ENCODE results near the gene SP110. TPM values are rescaled to one million over a fixed set of nuclear protein-coding genes. Genes with fewer than 3 reads are reported as not detected.

SP110 gene
- total and polyA plus RNA-seq, 8 donors, result 4.3 to 13.7 (median 7.8) TPM

- intact Hi-C loops (cut with DNase I), result loop anchor here in 1 of 3 donors (10.0 kb wide), 1 partner anchor 148 kb away; no protein-coding TSS in a partner anchor
- no peaks in the 10 kb centered on the region for H3K4me1 ChIP-seq
- no peak for DNase-seq
These were observed 67.5 kb downstream of the SP110 start for GRCh38 chr2:230152334-230152733.

GRCh38 chr2:230144355-230144754, 75.4 kb downstream of the SP110 start:
- H3K36me3 ChIP-seq, result no peaks in the 10 kb centered on the region
- H3K27ac ChIP-seq, result no peak overlapping the region
- TF ChIP-seq, protein P1, sequence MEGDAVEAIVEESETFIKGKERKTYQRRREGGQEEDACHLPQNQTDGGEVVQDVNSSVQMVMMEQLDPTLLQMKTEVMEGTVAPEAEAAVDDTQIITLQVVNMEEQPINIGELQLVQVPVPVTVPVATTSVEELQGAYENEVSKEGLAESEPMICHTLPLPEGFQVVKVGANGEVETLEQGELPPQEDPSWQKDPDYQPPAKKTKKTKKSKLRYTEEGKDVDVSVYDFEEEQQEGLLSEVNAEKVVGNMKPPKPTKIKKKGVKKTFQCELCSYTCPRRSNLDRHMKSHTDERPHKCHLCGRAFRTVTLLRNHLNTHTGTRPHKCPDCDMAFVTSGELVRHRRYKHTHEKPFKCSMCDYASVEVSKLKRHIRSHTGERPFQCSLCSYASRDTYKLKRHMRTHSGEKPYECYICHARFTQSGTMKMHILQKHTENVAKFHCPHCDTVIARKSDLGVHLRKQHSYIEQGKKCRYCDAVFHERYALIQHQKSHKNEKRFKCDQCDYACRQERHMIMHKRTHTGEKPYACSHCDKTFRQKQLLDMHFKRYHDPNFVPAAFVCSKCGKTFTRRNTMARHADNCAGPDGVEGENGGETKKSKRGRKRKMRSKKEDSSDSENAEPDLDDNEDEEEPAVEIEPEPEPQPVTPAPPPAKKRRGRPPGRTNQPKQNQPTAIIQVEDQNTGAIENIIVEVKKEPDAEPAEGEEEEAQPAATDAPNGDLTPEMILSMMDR (IDR thresholded peaks at IDR 0.05), result no peak
- ATAC-seq (no peak), FAIRE-seq (no peak), DNase-seq (no peak)
- intact Hi-C loops (cut with DNase I), result no loop called here
- H3K9me3 ChIP-seq, result no peaks in the 10 kb centered on the region
- H3K27me3 ChIP-seq, result no peaks in the 10 kb centered on the region
- H3K4me3 ChIP-seq, result no peak overlapping the region
- WGBS, 2 donors, result 53 to 61% methylated on average over 1 of the region's 1 CpG
- H3K4me1 ChIP-seq, result no peaks in the 10 kb centered on the region

More at GRCh38 chr2:230152334-230152733, 67.5 kb downstream of the SP110 start:
- H3K36me3 ChIP-seq, result no peaks in the 10 kb centered on the region
- FAIRE-seq, result no peak
- no peak overlapping the region for H3K4me3 ChIP-seq
- no peaks in the 10 kb centered on the region for H3K9me3 ChIP-seq
- no peaks in the 10 kb centered on the region for H3K27me3 ChIP-seq
- WGBS, 2 donors, result 89 to 94% methylated on average over 2 of the region's 2 CpGs
- ATAC-seq, result no peak
- H3K27ac ChIP-seq, result no peak overlapping the region
- TF ChIP-seq, protein P1 (IDR thresholded peaks at IDR 0.05), result no peak

DNA sequence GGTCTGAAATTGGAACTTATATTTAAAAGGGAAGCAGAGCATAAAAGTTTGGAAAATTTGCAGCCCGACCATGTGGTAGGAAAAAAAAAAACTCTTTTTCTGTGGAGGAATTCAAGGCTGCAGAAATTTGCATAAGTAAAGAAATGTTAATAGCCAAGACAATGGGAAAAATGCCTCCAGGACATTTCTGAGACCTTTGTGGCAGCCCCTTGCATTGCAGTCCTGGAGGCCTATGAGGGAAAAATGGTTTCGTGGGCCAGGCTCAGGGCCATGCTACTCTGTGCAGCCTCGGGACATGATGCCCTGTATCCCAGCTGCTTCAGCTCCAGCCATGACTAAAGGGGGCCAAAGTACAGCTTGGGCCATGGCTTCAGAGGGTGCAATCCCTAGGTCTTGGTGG, 79.1 kb downstream of the SP110 start:
- TF ChIP-seq, protein P1 (IDR thresholded peaks at IDR 0.05), result no peak
- no peaks in the 10 kb centered on the region for H3K36me3 ChIP-seq
- no peak overlapping the region for H3K4me3 ChIP-seq
- 82 to 88% methylated on average over 3 of the region's 3 CpGs for WGBS, 2 donors
- H3K27me3 ChIP-seq, result no peaks in the 10 kb centered on the region
- ATAC-seq, result no peak
- H3K9me3 ChIP-seq, result no peaks in the 10 kb centered on the region
- intact Hi-C loops (cut with DNase I), result no loop called here
- no peak for FAIRE-seq
- DNase-seq, result no peak
- H3K4me1 ChIP-seq, result no peaks in the 10 kb centered on the region
- no peak overlapping the region for H3K27ac ChIP-seq

- intact Hi-C loops (cut with DNase I), result no loop called here
- 90 to 94% methylated on average over 1 of the region's 1 CpG for WGBS, 2 donors
These were observed 81.8 kb downstream of the SP110 start for GRCh38 chr2:230137902-230138539.

DNA sequence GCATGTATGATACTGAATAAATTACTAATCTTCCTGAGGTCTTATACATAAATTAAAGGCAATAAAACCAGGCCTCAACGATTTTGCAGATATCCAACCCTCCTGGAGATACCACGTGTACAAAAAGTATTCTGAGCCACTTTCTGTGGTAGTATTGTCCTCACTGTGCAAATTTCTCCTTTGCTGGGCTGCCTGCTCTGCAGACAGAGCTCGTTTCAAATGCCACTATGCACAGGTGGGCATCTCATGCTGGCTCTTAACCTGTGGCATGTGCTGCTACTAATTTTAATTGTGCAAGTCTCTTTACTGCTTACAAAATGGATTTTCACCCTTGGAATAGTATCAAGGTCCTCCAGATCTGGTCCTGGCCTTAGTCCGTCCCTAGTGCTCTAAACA, 84.7 kb downstream of the SP110 start:
- WGBS, 2 donors, result 35 to 48% methylated on average over 4 of the region's 4 CpGs
- FAIRE-seq (no peak), DNase-seq (no peak), ATAC-seq (no peak)
- H3K27me3 ChIP-seq, result no peaks in the 10 kb centered on the region
- TF ChIP-seq, protein P1 (IDR thresholded peaks at IDR 0.05), result no peak
- H3K27ac ChIP-seq, result no peak overlapping the region
- intact Hi-C loops (cut with DNase I), result no loop called here
- H3K4me3 ChIP-seq, result no peak overlapping the region
- no peaks in the 10 kb centered on the region for H3K4me1 ChIP-seq
- no peaks in the 10 kb centered on the region for H3K9me3 ChIP-seq
- no peaks in the 10 kb centered on the region for H3K36me3 ChIP-seq

More at GRCh38 chr2:230137902-230138539, 81.8 kb downstream of the SP110 start:
- Histone ChIP-seq H3K27ac (no peak overlapping the region), H3K4me1 (no peaks in the 10 kb centered on the region), H3K4me3 (no peak overlapping the region), H3K36me3 (no peaks in the 10 kb centered on the region), H3K27me3 (no peaks in the 10 kb centered on the region), H3K9me3 (no peaks in the 10 kb centered on the region)
- TF ChIP-seq, protein P1 (IDR thresholded peaks at IDR 0.05), result no peak
- DNase-seq (no peak), FAIRE-seq (no peak), ATAC-seq (no peak)

Data from pancreas (tissue), 10 donors.